ENCODE measurements around the gene ABO. TPM values are rescaled to one million over a fixed set of nuclear protein-coding genes. Genes with fewer than 3 reads are reported as not detected.

The ABO gene
- total and polyA plus RNA-seq, 2 donors (not counting 1 experiment from before 2014, with no cell fraction given): not detected

GRCh38 chr9:133234577-133235322 is 40.3 kb downstream of the ABO start:
- no peak overlapping the region for H3K27ac Mint-ChIP-seq
- Histone ChIP-seq H3K27ac (ENCODE audit: low read length in 2 of 2) (no peak overlapping the region), H3K9ac (ENCODE audit: low read length) (no peak overlapping the region), H3K36me3 (replicated peaks in 1 of 2; ENCODE audit: control extremely low read depth in 1 of 2, control insufficient read depth in 1 of 2, extremely low read depth in 1 of 2, insufficient read depth in 2 of 2, low read length in 1 of 2) (no peaks in the 10 kb centered on the region), H3K4me3 (ENCODE audit: control extremely low read depth in 1 of 5, extremely low read depth in 1 of 5, insufficient read depth in 1 of 5, low read depth in 2 of 5, low read length in 4 of 5) (no peak overlapping the region), H3K27me3 (replicated peaks in 1 of 4; ENCODE audit: control extremely low read depth in 1 of 4, control insufficient read depth in 3 of 4, insufficient read depth in 4 of 4, low read length in 3 of 4) (peaks cover 0 to 23% (median 3%) of the 10 kb centered on the region in 4 experiments), H3K9me3 (ENCODE audit: control extremely low read depth in 1 of 3, control insufficient read depth in 2 of 3, insufficient read depth in 1 of 3, low read length in 2 of 3) (peaks cover 0 to 17% (median 0%) of the 10 kb centered on the region in 3 donors), H2AFZ (ENCODE audit: insufficient read depth, low read depth, low read length, poor library complexity, severe bottlenecking) (no peak overlapping the region), H3K79me2 (ENCODE audit: control insufficient read depth, insufficient read depth, low read length) (no peaks in the 10 kb centered on the region), H3K4me1 (ENCODE audit: control insufficient read depth in 2 of 2, insufficient read depth in 2 of 2, low read length in 2 of 2) (peaks cover 9 to 10% of the 10 kb centered on the region in 2 donors), H3K4me2 (replicated peaks; ENCODE audit: low read depth, low read length, poor library complexity, severe bottlenecking) (no peak overlapping the region), H4K20me1 (ENCODE audit: control insufficient read depth, insufficient read depth, low read length, poor library complexity, severe bottlenecking) (no peaks in the 10 kb centered on the region)
- intact Hi-C loops (cut with micrococcal nuclease): no loop called here
- ChIA-PET CTCF (no interaction called here), POLR2A (no interaction called here)
- WGBS (ENCODE audit: insufficient coverage): 95% methylated on average over 29 of the region's 31 CpGs
- ATAC-seq (ENCODE audit: low read depth): no peak
- H3K27me3 Mint-ChIP-seq: peaks cover 27% of the 10 kb centered on the region
- DNase-seq: no peak
- H3K4me3 Mint-ChIP-seq: no peak overlapping the region
- peaks cover 13% of the 10 kb centered on the region for H3K4me1 Mint-ChIP-seq
- no peaks in the 10 kb centered on the region for H3K9me3 Mint-ChIP-seq (ENCODE audit: insufficient read depth)
- TF ChIP-seq EZH2 (IDR thresholded peaks at IDR 0.05; ENCODE audit: borderline replicate concordance, insufficient read depth, low read depth, low read length, poor library complexity, severe bottlenecking) (no peak), CTCF (IDR thresholded peaks at IDR 0.05) (no peak)

GRCh38 chr9:133233681-133234432 is 41.1 kb downstream of the ABO start:
- TF ChIP-seq EZH2 (IDR thresholded peaks at IDR 0.05; ENCODE audit: borderline replicate concordance, insufficient read depth, low read depth, low read length, poor library complexity, severe bottlenecking) (no peak), CTCF (IDR thresholded peaks at IDR 0.05) (no peak)
- Mint-ChIP-seq H3K4me1 (peaks cover 10% of the 10 kb centered on the region), H3K27me3 (peaks cover 27% of the 10 kb centered on the region), H3K27ac (no peak overlapping the region), H3K9me3 (ENCODE audit: insufficient read depth) (no peaks in the 10 kb centered on the region), H3K4me3 (no peak overlapping the region)
- Histone ChIP-seq H3K36me3 (replicated peaks in 1 of 2; ENCODE audit: control extremely low read depth in 1 of 2, control insufficient read depth in 1 of 2, extremely low read depth in 1 of 2, insufficient read depth in 2 of 2, low read length in 1 of 2) (no peaks in the 10 kb centered on the region), H3K4me3 (ENCODE audit: control extremely low read depth in 1 of 5, extremely low read depth in 1 of 5, insufficient read depth in 1 of 5, low read depth in 2 of 5, low read length in 4 of 5) (no peak overlapping the region), H3K4me2 (replicated peaks; ENCODE audit: low read depth, low read length, poor library complexity, severe bottlenecking) (no peak overlapping the region), H3K4me1 (ENCODE audit: control insufficient read depth in 2 of 2, insufficient read depth in 2 of 2, low read length in 2 of 2) (peaks cover 6% of the 10 kb centered on the region in 2 donors), H3K27me3 (replicated peaks in 1 of 4; ENCODE audit: control extremely low read depth in 1 of 4, control insufficient read depth in 3 of 4, insufficient read depth in 4 of 4, low read length in 3 of 4) (peaks cover 0 to 14% (median under 1%) of the 10 kb centered on the region in 4 experiments), H2AFZ (ENCODE audit: insufficient read depth, low read depth, low read length, poor library complexity, severe bottlenecking) (no peak overlapping the region), H3K79me2 (ENCODE audit: control insufficient read depth, insufficient read depth, low read length) (no peaks in the 10 kb centered on the region), H4K20me1 (ENCODE audit: control insufficient read depth, insufficient read depth, low read length, poor library complexity, severe bottlenecking) (no peaks in the 10 kb centered on the region), H3K9ac (ENCODE audit: low read length) (no peak overlapping the region), H3K27ac (ENCODE audit: low read length in 2 of 2) (no peak overlapping the region), H3K9me3 (ENCODE audit: control extremely low read depth in 1 of 3, control insufficient read depth in 2 of 3, insufficient read depth in 1 of 3, low read length in 2 of 3) (peaks cover 0 to 8% (median 0%) of the 10 kb centered on the region in 3 donors)
- 87% methylated on average over 23 of the region's 32 CpGs for WGBS (ENCODE audit: insufficient coverage)
- intact Hi-C loops (cut with micrococcal nuclease): no loop called here
- DNase-seq: no peak
- CTCF ChIA-PET: interaction anchor here (0.6 kb wide), 1 partner anchor 217 kb away, joined by 3 read pairs; no protein-coding TSS in a partner anchor
- POLR2A ChIA-PET: no interaction called here
- no peak for ATAC-seq (ENCODE audit: low read depth)

All from B cell (primary cell).